Measurements from ENCODE around the gene KCNQ1. TPM values are rescaled to one million over a fixed set of nuclear protein-coding genes. Genes with fewer than 3 reads are reported as not detected.

Gene KCNQ1
- total and polyA plus RNA-seq, 7 donors: 0.48 to 3.1 (median 1.1) TPM

DNA sequence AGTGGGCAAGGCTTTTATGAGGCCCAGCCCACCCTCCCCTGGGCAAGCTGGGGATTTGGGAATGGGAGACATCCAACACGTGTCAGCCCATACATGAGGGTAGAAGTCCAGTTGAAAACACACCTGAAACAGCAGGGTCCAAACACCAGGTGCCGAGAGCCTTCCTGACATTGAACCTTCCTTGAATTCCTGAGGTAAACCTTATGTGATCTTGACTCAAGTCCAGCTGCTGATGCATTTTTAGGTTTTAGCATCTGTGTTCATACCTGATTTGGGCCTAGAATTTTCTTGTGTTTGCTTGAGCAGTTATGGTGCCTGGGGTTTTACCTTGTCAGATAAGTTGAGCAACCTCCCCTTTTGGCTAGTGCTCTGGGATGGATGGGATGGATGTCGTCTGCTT, 374.5 kb downstream of the KCNQ1 start:
- Histone ChIP-seq H3K4me3 (no peak overlapping the region), H3K4me1 (no peaks in the 10 kb centered on the region), H3K27me3 (ENCODE audit: insufficient read depth in 3 of 3, low read length in 2 of 3) (peaks cover 0 to 16% (median 0%) of the 10 kb centered on the region in 3 donors), H3K36me3 (ENCODE audit: insufficient read depth in 1 of 2, low read depth in 1 of 2) (no peaks in the 10 kb centered on the region), H3K27ac (no peak overlapping the region), H3K9me3 (peaks cover 8% of the 10 kb centered on the region)
- WGBS, 3 donors: 92 to 95% (median 95%) methylated on average over 3 of the region's 3 CpGs
- intact Hi-C loops (cut with DNase I): no loop called here
- TF ChIP-seq, protein P1, sequence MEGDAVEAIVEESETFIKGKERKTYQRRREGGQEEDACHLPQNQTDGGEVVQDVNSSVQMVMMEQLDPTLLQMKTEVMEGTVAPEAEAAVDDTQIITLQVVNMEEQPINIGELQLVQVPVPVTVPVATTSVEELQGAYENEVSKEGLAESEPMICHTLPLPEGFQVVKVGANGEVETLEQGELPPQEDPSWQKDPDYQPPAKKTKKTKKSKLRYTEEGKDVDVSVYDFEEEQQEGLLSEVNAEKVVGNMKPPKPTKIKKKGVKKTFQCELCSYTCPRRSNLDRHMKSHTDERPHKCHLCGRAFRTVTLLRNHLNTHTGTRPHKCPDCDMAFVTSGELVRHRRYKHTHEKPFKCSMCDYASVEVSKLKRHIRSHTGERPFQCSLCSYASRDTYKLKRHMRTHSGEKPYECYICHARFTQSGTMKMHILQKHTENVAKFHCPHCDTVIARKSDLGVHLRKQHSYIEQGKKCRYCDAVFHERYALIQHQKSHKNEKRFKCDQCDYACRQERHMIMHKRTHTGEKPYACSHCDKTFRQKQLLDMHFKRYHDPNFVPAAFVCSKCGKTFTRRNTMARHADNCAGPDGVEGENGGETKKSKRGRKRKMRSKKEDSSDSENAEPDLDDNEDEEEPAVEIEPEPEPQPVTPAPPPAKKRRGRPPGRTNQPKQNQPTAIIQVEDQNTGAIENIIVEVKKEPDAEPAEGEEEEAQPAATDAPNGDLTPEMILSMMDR (IDR thresholded peaks at IDR 0.05): no peak
- no peak for DNase-seq
- no peak for ATAC-seq

DNA sequence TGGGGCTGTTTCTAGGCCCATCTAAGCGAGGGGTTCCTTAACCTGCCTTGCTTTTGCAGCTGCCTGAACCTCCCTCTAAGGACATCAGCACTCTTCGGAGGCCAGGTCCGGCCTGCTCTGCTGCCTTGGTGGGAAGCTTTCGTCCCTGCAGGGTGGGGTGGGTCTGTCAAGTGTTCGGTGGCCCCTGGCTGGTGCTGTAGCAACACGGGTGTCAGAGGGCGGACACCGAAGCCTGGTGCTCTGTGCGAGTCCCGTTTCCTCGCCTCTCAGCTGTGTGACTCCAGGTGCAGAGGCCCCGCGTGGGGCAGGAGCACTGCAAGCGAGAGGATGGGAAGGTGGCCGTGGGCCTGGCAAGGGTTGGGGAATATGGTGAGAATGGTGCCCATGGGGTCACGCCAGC, 376.2 kb downstream of the KCNQ1 start:
- intact Hi-C loops (cut with DNase I): no loop called here
- no peak for ATAC-seq

DNA sequence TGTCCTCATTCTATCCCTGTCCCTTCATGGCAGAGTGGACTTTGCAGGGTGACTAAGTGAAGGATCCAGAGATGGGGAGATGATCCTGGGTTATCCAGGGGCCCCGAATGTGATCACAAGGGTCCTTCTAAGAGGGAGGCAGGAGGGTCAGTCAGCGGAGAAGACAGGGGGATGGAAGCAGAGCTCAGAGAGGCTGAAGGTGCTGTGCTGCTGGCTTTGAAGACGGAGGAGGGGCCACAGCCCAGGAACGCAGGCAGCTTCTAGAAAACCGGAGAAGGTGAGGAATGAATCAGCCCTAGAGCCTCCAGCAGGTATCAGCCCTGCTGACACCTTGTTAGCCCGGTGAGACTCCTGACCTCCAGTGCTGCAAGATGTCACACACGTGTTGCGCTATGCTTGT, 377.1 kb downstream of the KCNQ1 start:
- H3K4me3 ChIP-seq: no peak overlapping the region
- ATAC-seq: no peak
- 94 to 98% (median 97%) methylated on average over 8 of the region's 8 CpGs for WGBS, 3 donors
- H3K4me1 ChIP-seq: peaks cover 21% of the 10 kb centered on the region
- H3K27me3 ChIP-seq (ENCODE audit: insufficient read depth in 3 of 3, low read length in 2 of 3): peaks cover 0 to 20% (median 0%) of the 10 kb centered on the region in 3 donors
- no peak overlapping the region for H3K27ac ChIP-seq
- intact Hi-C loops (cut with DNase I): no loop called here
- TF ChIP-seq, protein P1 (IDR thresholded peaks at IDR 0.05): no peak
- no peaks in the 10 kb centered on the region for H3K9me3 ChIP-seq
- DNase-seq: peak; percentile 1 to 26
- H3K36me3 ChIP-seq (ENCODE audit: insufficient read depth in 1 of 2, low read depth in 1 of 2): no peaks in the 10 kb centered on the region

More for the DNA sequence above, 376.2 kb downstream of the KCNQ1 start:
- Histone ChIP-seq H3K4me1 (peaks cover 13% of the 10 kb centered on the region), H3K27me3 (ENCODE audit: insufficient read depth in 3 of 3, low read length in 2 of 3) (peaks cover 0 to 22% (median 0%) of the 10 kb centered on the region in 3 donors), H3K4me3 (no peak overlapping the region), H3K36me3 (ENCODE audit: insufficient read depth in 1 of 2, low read depth in 1 of 2) (no peaks in the 10 kb centered on the region), H3K9me3 (peaks cover 3% of the 10 kb centered on the region), H3K27ac (no peak overlapping the region)
- WGBS, 3 donors: 91 to 96% (median 96%) methylated on average over 16 of the region's 16 CpGs
- TF ChIP-seq, protein P1 (IDR thresholded peaks at IDR 0.05): no peak
- DNase-seq: peak; percentile 7 to 40

DNA sequence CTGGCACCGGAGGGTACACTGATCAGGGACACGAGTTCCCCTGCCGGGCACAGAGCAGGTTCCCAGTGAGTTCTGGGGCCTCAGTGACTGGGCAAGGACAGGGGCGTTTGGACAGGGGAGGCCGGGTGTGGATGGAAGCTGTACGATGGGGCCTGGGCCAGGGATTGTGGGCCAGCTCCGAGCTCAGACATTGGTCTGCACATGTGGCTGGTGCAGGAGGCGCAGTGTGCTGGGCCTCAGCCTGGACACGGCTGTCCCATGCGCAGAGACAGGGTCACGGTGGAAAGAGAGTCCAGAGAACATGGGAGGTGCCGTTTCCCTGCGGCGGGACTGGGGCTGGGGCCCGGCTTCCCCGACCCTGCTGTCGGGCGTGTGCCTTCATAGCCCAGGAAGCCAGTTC, 380.0 kb downstream of the KCNQ1 start:
- H3K4me1 ChIP-seq: peaks cover 21% of the 10 kb centered on the region
- H3K27ac ChIP-seq: peak overlapping the region; percentile 71
- no peaks in the 10 kb centered on the region for H3K9me3 ChIP-seq
- no peaks in the 10 kb centered on the region for H3K36me3 ChIP-seq (ENCODE audit: insufficient read depth in 1 of 2, low read depth in 1 of 2)
- TF ChIP-seq, protein P1 (IDR thresholded peaks at IDR 0.05): no peak
- H3K4me3 ChIP-seq: no peak overlapping the region
- ATAC-seq: peak; percentile 17 to 48 (median 38)
- WGBS, 3 donors: 34 to 58% (median 36%) methylated on average over 18 of the region's 18 CpGs
- DNase-seq: peak; percentile 64 to 72
- intact Hi-C loops (cut with DNase I): no loop called here
- peaks cover 0 to 20% (median 0%) of the 10 kb centered on the region in 3 donors for H3K27me3 ChIP-seq (ENCODE audit: insufficient read depth in 3 of 3, low read length in 2 of 3)

Measured in psoas muscle (tissue), 8 donors.